MCF 10A (cell line): ENCODE data around the gene RGS9BP. TPM values are rescaled to one million over a fixed set of nuclear protein-coding genes. Genes with fewer than 3 reads are reported as not detected.

Source experiments
- BruUV-seq: library from RNA; stranded (reverse); fragments of 400-500 nt; replicated peaks from 2 replicates; lab custom pipeline; 2021; lab: Mats Ljungman, UMichigan
- CTCF ChIA-PET: fragments of 300-600 bp; sonication (Branson Sonifier 250); formaldehyde crosslinking; extraction: SDS; loops from one replicate; lab custom pipeline; 2021; ENCODE audit warnings: antibody characterized with exemption, inconsistent platforms; lab: Yijun Ruan, JAX
- POLR2A ChIA-PET: fragments of 300-600, 350-650 bp; sonication (Branson Sonifier 250); formaldehyde crosslinking; extraction: SDS; loops from one replicate; lab custom pipeline; 2020; ENCODE audit warnings: antibody characterized with exemption, inconsistent platforms; lab: Yijun Ruan, JAX
- DNase-seq: peaks from one replicate; pipeline ENCODE4 v3.0.0-alpha.2; 2018; ENCODE audit not compliant: unreplicated experiment
- H3K27ac Mint-ChIP-seq: one replicate; pipeline ENCODE4 v1.8.0; 2022; ENCODE audit warnings: mild to moderate bottlenecking, low read depth, mixed read lengths; ENCODE audit not compliant: unreplicated experiment
- H3K27me3 Mint-ChIP-seq: one replicate; pipeline ENCODE4 v1.8.0; 2022; ENCODE audit warnings: mixed read lengths; ENCODE audit not compliant: insufficient read depth, unreplicated experiment
- H3K36me3 Mint-ChIP-seq: one replicate; pipeline ENCODE4 v1.8.0; 2022; ENCODE audit warnings: mild to moderate bottlenecking, moderate library complexity, mixed read lengths; ENCODE audit not compliant: insufficient read depth, unreplicated experiment
- H3K4me1 Mint-ChIP-seq: one replicate; pipeline ENCODE4 v1.8.0; 2022; ENCODE audit warnings: mixed read lengths; ENCODE audit not compliant: insufficient read depth, unreplicated experiment
- H3K4me3 Mint-ChIP-seq: one replicate; pipeline ENCODE4 v1.8.0; 2022; ENCODE audit warnings: mild to moderate bottlenecking, moderate library complexity, mixed read lengths; ENCODE audit not compliant: unreplicated experiment
- H3K9me3 Mint-ChIP-seq: one replicate; pipeline ENCODE4 v1.8.0; 2022; ENCODE audit warnings: mixed read lengths; ENCODE audit not compliant: unreplicated experiment
- intact Hi-C: fragments of 100-400 bp; cut with micrococcal nuclease; formaldehyde crosslinking; loops from 2 replicates; pipeline ENCODE4 v1.14.1; 2022
- total RNA-seq: library from RNA; stranded (reverse); gene quantifications from 2 replicates; pipeline ENCODE4 v1.2.3, GENCODE V29; 2022
- TF ChIP-seq, protein P1 (sequence below): fragments of 200-600 bp; IDR thresholded peaks from one replicate; pipeline ENCODE4 v1.8.0; 2022; ENCODE audit warnings: antibody characterized with exemption, mild to moderate bottlenecking; ENCODE audit not compliant: unreplicated experiment

RGS9BP gene
- total RNA-seq, 1 experiment from 2014 or later: 0.16 TPM

DNA sequence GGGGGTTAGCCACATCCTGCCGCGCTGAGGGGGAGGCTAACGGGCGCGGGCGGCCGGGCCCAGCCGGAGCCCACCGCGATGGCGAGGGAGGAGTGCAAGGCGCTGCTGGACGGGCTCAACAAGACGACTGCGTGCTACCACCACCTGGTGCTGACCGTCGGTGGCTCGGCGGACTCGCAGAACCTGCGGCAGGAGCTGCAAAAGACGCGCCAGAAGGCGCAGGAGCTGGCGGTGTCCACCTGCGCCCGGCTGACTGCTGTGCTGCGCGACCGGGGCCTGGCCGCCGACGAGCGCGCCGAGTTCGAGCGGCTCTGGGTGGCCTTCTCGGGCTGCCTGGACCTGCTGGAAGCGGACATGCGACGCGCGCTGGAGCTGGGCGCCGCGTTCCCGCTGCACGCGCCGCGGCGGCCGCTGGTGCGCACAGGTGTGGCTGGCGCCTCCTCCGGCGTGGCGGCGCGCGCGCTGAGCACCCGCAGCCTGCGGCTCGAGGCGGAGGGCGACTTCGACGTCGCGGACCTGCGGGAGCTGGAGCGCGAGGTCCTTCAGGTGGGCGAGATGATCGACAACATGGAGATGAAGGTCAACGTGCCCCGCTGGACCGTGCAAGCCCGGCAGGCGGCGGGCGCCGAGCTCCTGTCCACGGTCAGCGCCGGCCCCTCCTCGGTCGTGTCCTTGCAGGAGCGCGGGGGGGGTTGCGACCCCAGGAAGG lies 692 bp downstream of the RGS9BP start:
- Mint-ChIP-seq H3K4me1 (peaks cover 11% of the 10 kb centered on the region), H3K9me3 (no peaks in the 10 kb centered on the region), H3K27me3 (no peaks in the 10 kb centered on the region), H3K4me3 (peak overlapping the region; percentile 84), H3K36me3 (no peaks in the 10 kb centered on the region), H3K27ac (no peak overlapping the region)
- intact Hi-C loops: no loop called here
- no peak for DNase-seq
- TF ChIP-seq, protein P1, sequence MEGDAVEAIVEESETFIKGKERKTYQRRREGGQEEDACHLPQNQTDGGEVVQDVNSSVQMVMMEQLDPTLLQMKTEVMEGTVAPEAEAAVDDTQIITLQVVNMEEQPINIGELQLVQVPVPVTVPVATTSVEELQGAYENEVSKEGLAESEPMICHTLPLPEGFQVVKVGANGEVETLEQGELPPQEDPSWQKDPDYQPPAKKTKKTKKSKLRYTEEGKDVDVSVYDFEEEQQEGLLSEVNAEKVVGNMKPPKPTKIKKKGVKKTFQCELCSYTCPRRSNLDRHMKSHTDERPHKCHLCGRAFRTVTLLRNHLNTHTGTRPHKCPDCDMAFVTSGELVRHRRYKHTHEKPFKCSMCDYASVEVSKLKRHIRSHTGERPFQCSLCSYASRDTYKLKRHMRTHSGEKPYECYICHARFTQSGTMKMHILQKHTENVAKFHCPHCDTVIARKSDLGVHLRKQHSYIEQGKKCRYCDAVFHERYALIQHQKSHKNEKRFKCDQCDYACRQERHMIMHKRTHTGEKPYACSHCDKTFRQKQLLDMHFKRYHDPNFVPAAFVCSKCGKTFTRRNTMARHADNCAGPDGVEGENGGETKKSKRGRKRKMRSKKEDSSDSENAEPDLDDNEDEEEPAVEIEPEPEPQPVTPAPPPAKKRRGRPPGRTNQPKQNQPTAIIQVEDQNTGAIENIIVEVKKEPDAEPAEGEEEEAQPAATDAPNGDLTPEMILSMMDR: no peak
- no TSS peak for BruUV-seq
- ChIA-PET POLR2A (interaction anchor here (3.3 kb wide), 1 partner anchor 15 kb away, joined by 24 read pairs; the partner anchor contains the start of gene NUDT19), CTCF (no interaction called here)

DNA sequence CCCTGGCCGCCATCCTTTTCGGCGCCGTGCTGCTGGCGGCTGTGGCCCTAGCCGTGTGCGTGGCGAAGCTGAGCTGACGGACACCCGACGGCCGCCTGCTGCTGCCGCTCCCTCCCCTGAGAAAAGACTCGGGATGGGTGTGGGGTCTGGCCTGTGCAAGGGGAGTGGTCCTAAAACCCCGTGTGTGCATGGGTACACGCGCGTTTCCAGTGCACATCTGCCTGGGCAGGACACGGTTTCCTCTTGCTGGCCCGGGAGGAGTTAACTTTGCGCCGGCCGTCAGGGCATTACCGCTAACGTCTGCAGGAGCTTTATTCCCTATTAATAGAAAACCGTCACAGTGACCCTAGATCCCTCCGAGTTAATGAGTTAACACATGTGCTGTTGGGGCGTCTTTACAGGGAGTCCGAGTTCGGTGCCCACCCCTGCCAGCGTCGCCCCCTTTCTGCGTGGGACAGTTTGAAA lies 1.3 kb downstream of the RGS9BP start:
- no TSS peak for BruUV-seq
- H3K27ac Mint-ChIP-seq: no peak overlapping the region
- intact Hi-C loops: no loop called here

DNA sequence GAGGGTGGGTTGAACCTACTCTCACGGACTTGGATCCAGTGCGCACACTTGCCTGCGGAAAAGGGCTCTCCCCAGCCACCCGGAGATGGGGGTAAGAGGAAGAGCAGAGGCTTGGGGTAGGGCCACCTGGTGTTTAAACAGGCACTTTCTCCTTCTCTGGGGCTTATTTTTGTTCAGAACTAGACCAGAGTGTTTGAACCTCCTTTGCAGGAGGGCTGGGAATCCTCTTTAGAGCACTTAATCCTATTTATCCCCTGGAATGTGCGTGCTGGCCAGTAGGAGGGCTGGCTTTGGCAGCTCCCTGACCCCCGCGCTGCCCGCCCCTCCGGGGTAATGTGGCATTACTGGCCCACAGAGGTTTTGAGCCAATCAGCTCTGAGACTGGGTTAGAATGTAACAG lies 2.0 kb downstream of the RGS9BP start:
- Mint-ChIP-seq H3K9me3 (no peaks in the 10 kb centered on the region), H3K27me3 (no peaks in the 10 kb centered on the region), H3K36me3 (no peaks in the 10 kb centered on the region), H3K4me3 (no peak overlapping the region), H3K27ac (no peak overlapping the region), H3K4me1 (peaks cover 11% of the 10 kb centered on the region)
- TF ChIP-seq, protein P1: no peak
- POLR2A ChIA-PET: interaction anchor here (3.3 kb wide), 1 partner anchor 14 kb away, joined by 24 read pairs; the partner anchor contains the start of gene NUDT19
- no TSS peak for BruUV-seq
- CTCF ChIA-PET: interaction anchor here (0.6 to 1.2 kb wide), 3 partner anchors 12 to 20 kb away, joined by 4 to 5 read pairs (median 5); no protein-coding TSS in a partner anchor
- intact Hi-C loops: no loop called here
- DNase-seq: no peak

More for the DNA sequence above, 1.3 kb downstream of the RGS9BP start:
- DNase-seq: no peak
- Mint-ChIP-seq H3K4me3 (no peak overlapping the region), H3K36me3 (no peaks in the 10 kb centered on the region), H3K27me3 (no peaks in the 10 kb centered on the region), H3K9me3 (no peaks in the 10 kb centered on the region), H3K4me1 (peaks cover 11% of the 10 kb centered on the region)
- POLR2A ChIA-PET: interaction anchor here (3.3 kb wide), 1 partner anchor 15 kb away, joined by 24 read pairs; the partner anchor contains the start of gene NUDT19
- CTCF ChIA-PET: interaction anchor here (1.2 kb wide), 1 partner anchor 13 kb away, joined by 5 read pairs; no protein-coding TSS in a partner anchor
- TF ChIP-seq, protein P1: no peak

- Mint-ChIP-seq H3K4me3 (no peak overlapping the region), H3K27me3 (no peaks in the 10 kb centered on the region), H3K36me3 (no peaks in the 10 kb centered on the region), H3K9me3 (no peaks in the 10 kb centered on the region), H3K4me1 (no peaks in the 10 kb centered on the region), H3K27ac (no peak overlapping the region)
- CTCF ChIA-PET: interaction anchor here (0.6 to 1.3 kb wide), 2 partner anchors 10 to 210 kb away, joined by 3 read pairs; partner anchors contain the start of gene NUDT19
- no TSS peak for BruUV-seq
- no peak for DNase-seq
- intact Hi-C loops: no loop called here
- TF ChIP-seq, protein P1: no peak
- POLR2A ChIA-PET: interaction anchor here (3.0 kb wide), 1 partner anchor 10 kb away, joined by 17 read pairs; the partner anchor contains the start of gene NUDT19
Observed at GRCh38 chr19:32680986-32681385, 5.3 kb downstream of the RGS9BP start.
